Ureter (tissue), 1 donor: Measurements from ENCODE around the gene DUSP9. TPM values are rescaled to one million over a fixed set of nuclear protein-coding genes. Genes with fewer than 3 reads are reported as not detected.

Experiments used
- DNase-seq: peaks from one replicate; pipeline ENCODE4 v3.0.0-alpha.2; 2020; ENCODE audit warnings: low spot score
- total RNA-seq: library from RNA; stranded (reverse); gene quantifications from one replicate; pipeline ENCODE4 v1.2.4, GENCODE V29; 2023
- donor health status: DM: yes; HTN: yes; CAD: no.

DUSP9 gene
- total RNA-seq, 1 donor from 2014 or later: 2.7 TPM

GRCh38 chrX:153621949-153622598 is 24.9 kb upstream of the DUSP9 start:
- DNase-seq: no peak

- DNase-seq: no peak
Measured at GRCh38 chrX:153622661-153623309, 24.2 kb upstream of the DUSP9 start.

GRCh38 chrX:153623310-153624029 is 23.5 kb upstream of the DUSP9 start:
- DNase-seq: no peak

- no peak for DNase-seq
Measured at GRCh38 chrX:153624196-153625091, 22.6 kb upstream of the DUSP9 start.

- no peak for DNase-seq
Measured at GRCh38 chrX:153625271-153626024, 21.6 kb upstream of the DUSP9 start.

GRCh38 chrX:153626025-153626633 is 20.9 kb upstream of the DUSP9 start:
- no peak for DNase-seq

- DNase-seq: no peak
Measured at GRCh38 chrX:153626863-153627674, 19.9 kb upstream of the DUSP9 start.

- no peak for DNase-seq
Measured at GRCh38 chrX:153627675-153628111, 19.3 kb upstream of the DUSP9 start.

GRCh38 chrX:153628129-153628528 is 18.9 kb upstream of the DUSP9 start:
- DNase-seq: no peak

GRCh38 chrX:153628665-153629064 is 18.3 kb upstream of the DUSP9 start:
- DNase-seq: no peak

GRCh38 chrX:153631346-153631745 is 15.7 kb upstream of the DUSP9 start:
- DNase-seq: no peak

- no peak for DNase-seq
Measured at GRCh38 chrX:153631907-153632594, 15.0 kb upstream of the DUSP9 start.

- DNase-seq: no peak
Measured at GRCh38 chrX:153632595-153632946, 14.4 kb upstream of the DUSP9 start.

- DNase-seq: no peak
Measured at GRCh38 chrX:153633048-153633447, 14.0 kb upstream of the DUSP9 start.

- no peak for DNase-seq
Measured at GRCh38 chrX:153633607-153634180, 13.3 kb upstream of the DUSP9 start.

- DNase-seq: no peak
Measured at GRCh38 chrX:153634236-153634635, 12.8 kb upstream of the DUSP9 start.

- DNase-seq: no peak
Measured at GRCh38 chrX:153634832-153635231, 12.2 kb upstream of the DUSP9 start.

GRCh38 chrX:153635388-153635787 is 11.6 kb upstream of the DUSP9 start:
- no peak for DNase-seq
